SK-N-SH (cell line): ENCODE results near the gene ZNF587B. TPM values are rescaled to one million over a fixed set of nuclear protein-coding genes. Genes with fewer than 3 reads are reported as not detected.
"Not testable (repeated sequence)": the region's sequence is repeated elsewhere in the genome, so short reads cannot be mapped to it uniquely, and the experiment has no call there.

ENCODE experiments used
- CTCF ChIA-PET: fragments of 300-600, 350-600 bp; formaldehyde crosslinking; extraction: SDS; loops from one replicate; lab custom pipeline; 2021; lab: Yijun Ruan, JAX
- POLR2A ChIA-PET: fragments of 350-600 bp; sonication (Branson Sonifier 250); formaldehyde crosslinking; extraction: SDS; loops from one replicate; lab custom pipeline; 2020; ENCODE audit warnings: antibody characterized with exemption, inconsistent platforms; lab: Yijun Ruan, JAX
- DNase-seq: peaks from one replicate; pipeline ENCODE4 v3.0.0; 2012
- H2AFZ ChIP-seq: fragments of 200-600 bp; sonication (generic); 2 replicates; pipeline ENCODE4 v1.8.1; 2016; ENCODE audit warnings: antibody characterized with exemption, mild to moderate bottlenecking, low read depth
- H3F3A ChIP-seq: fragments of 200-600 bp; sonication (generic); replicated peaks from 2 replicates; pipeline ENCODE3; 2016; ENCODE audit warnings: antibody characterized with exemption, mild to moderate bottlenecking; ENCODE audit not compliant: insufficient read depth
- H3K27ac ChIP-seq, 2 experiments: fragments of 200-500 bp in 1 of 2; fragments of 200-600 bp in 1 of 2; sonication (Bioruptor generic) in 1 of 2; sonication (generic), shearing (Covaris generic) in 1 of 2; 2 replicates each; pipeline versions ENCODE4 v1.5.1 to v1.6.1; 2014 to 2016; ENCODE audit warnings: low read depth in 2 of 2, inconsistent platforms in 1 of 2, low read length in 1 of 2, mild to moderate bottlenecking in 1 of 2, mixed read lengths in 1 of 2
- H3K27me3 ChIP-seq: fragments of 200-600 bp; sonication (generic), shearing (Covaris generic); 2 replicates; pipeline ENCODE4 v1.6.1; 2016; ENCODE audit warnings: mixed run types; ENCODE audit not compliant: insufficient read depth
- H3K36me3 ChIP-seq, 2 experiments: fragments of 200-500 bp in 1 of 2; fragments of 200-600 bp in 1 of 2; sonication (Bioruptor generic) in 1 of 2; sonication (generic) in 1 of 2; replicated peaks in 1 of 2; 2 replicates each; pipeline versions ENCODE3 to v1.5.1; 2014 to 2016; ENCODE audit warnings: low read length in 1 of 2, mild to moderate bottlenecking in 1 of 2; ENCODE audit not compliant: insufficient read depth in 2 of 2, control insufficient read depth in 1 of 2
- H3K4me1 ChIP-seq, 2 experiments: fragments of 200-500 bp in 1 of 2; fragments of 200-600 bp in 1 of 2; sonication (Bioruptor generic) in 1 of 2; sonication (generic), shearing (Covaris generic) in 1 of 2; 2 replicates each; pipeline versions ENCODE4 v1.5.1 to v1.6.1; 2014 to 2016; ENCODE audit warnings: low read depth in 1 of 2, low read length in 1 of 2, mixed run types in 1 of 2; ENCODE audit not compliant: insufficient read depth in 2 of 2, control insufficient read depth in 1 of 2
- H3K4me2 ChIP-seq: fragments of 200-600 bp; sonication (generic), shearing (Covaris generic); 2 replicates; pipeline ENCODE4 v1.6.1; 2017; ENCODE audit warnings: mixed run types
- H3K4me3 ChIP-seq, 2 experiments: fragments of 200-500 bp in 1 of 2; fragments of 200-600 bp in 1 of 2; sonication (Bioruptor generic) in 1 of 2; sonication (generic), shearing (Covaris generic) in 1 of 2; 2 replicates each; pipeline versions ENCODE4 v1.5.1 to v1.8.1; 2014 to 2016; ENCODE audit warnings: low read depth in 2 of 2, inconsistent platforms in 1 of 2, low read length in 1 of 2, mild to moderate bottlenecking in 1 of 2, mixed read lengths in 1 of 2, moderate library complexity in 1 of 2
- H3K79me2 ChIP-seq: fragments of 200-600 bp; sonication (generic); 2 replicates; pipeline ENCODE4 v1.8.1; 2017; ENCODE audit warnings: mild to moderate bottlenecking; ENCODE audit not compliant: insufficient read depth
- H3K9ac ChIP-seq: fragments of 200-600 bp; sonication (generic); 2 replicates; pipeline ENCODE4 v1.6.1; 2017; ENCODE audit warnings: mixed run types
- H3K9me2 ChIP-seq: fragments of 200-600 bp; sonication (generic); 2 replicates; pipeline ENCODE4 v1.6.1; 2017; ENCODE audit warnings: mixed run types
- H3K9me3 ChIP-seq: fragments of 200-600 bp; sonication (generic); 2 replicates; pipeline ENCODE4 v1.6.1; 2017; ENCODE audit warnings: mixed run types, mild to moderate bottlenecking, moderate library complexity
- H4K20me1 ChIP-seq: fragments of 200-600 bp; sonication (generic); 2 replicates; pipeline ENCODE4 v1.6.1; 2017; ENCODE audit warnings: mild to moderate bottlenecking, mixed run types; ENCODE audit not compliant: insufficient read depth
- ELF1 ChIP-seq: IDR thresholded peaks from 2 replicates; pipeline ENCODE4 v1.4.0; 2012
- EP300 ChIP-seq, 2 experiments: IDR thresholded peaks; 2 replicates each; pipeline versions ENCODE4 v1.4.0 to v1.6.1; 2012; ENCODE audit warnings: borderline replicate concordance in 1 of 2, low read depth in 1 of 2, low read length in 1 of 2
- FOXJ3 ChIP-seq: sonication (generic); formaldehyde crosslinking; IDR thresholded peaks from 2 replicates; pipeline ENCODE4 v1.5.1; 2020; ENCODE audit warnings: mild to moderate bottlenecking, missing genetic modification reagents
- FOXM1 ChIP-seq: IDR thresholded peaks from 2 replicates; pipeline ENCODE4 v1.4.0; 2012; ENCODE audit warnings: low read depth, mild to moderate bottlenecking
- NFIC ChIP-seq: IDR thresholded peaks from 2 replicates; pipeline ENCODE4 v1.4.0; 2012; ENCODE audit warnings: borderline replicate concordance
- POLR2AphosphoS5 ChIP-seq: IDR thresholded peaks from 2 replicates; pipeline ENCODE4 v1.6.1; 2012; ENCODE audit warnings: low read depth, low read length
- RAD21 ChIP-seq: IDR thresholded peaks from 2 replicates; pipeline ENCODE4 v1.6.1; 2012; ENCODE audit warnings: mild to moderate bottlenecking, low read length
- RFX5 ChIP-seq: IDR thresholded peaks from 2 replicates; pipeline ENCODE4 v1.6.1; 2012; ENCODE audit warnings: mild to moderate bottlenecking, improper control_type of control experiment, low read length
- RXRA ChIP-seq: IDR thresholded peaks from 2 replicates; pipeline ENCODE4 v1.4.0; 2012; ENCODE audit warnings: low read depth, mild to moderate bottlenecking, borderline replicate concordance
- SIN3A ChIP-seq: IDR thresholded peaks from 2 replicates; pipeline ENCODE4 v1.6.1; 2012; ENCODE audit warnings: low read depth, mild to moderate bottlenecking, low read length, moderate library complexity, borderline replicate concordance
- TCF12 ChIP-seq: IDR thresholded peaks from 2 replicates; pipeline ENCODE4 v1.4.0; 2012
- TEAD4 ChIP-seq: IDR thresholded peaks from 2 replicates; pipeline ENCODE4 v1.4.0; 2012; ENCODE audit warnings: mild to moderate bottlenecking, borderline replicate concordance; ENCODE audit not compliant: insufficient read depth
- USF2 ChIP-seq: fragments of 150-350 bp; IDR thresholded peaks from 2 replicates; pipeline ENCODE4 v1.6.1; 2017; ENCODE audit warnings: antibody characterized with exemption, low read length, low read depth, borderline replicate concordance
- YY1 ChIP-seq: IDR thresholded peaks from 2 replicates; pipeline ENCODE4 v1.4.0; 2012; ENCODE audit warnings: low read depth, mild to moderate bottlenecking
- WGBS: methylation state at CpG from one replicate; pipeline ENCODE4 v1.1.6; 2017; ENCODE audit warnings: low lambda C conversion rate; 5-methylcytosine and 5-hydroxymethylcytosine counted together
- polyA plus RNA-seq, 3 experiments: library from polyadenylated mRNA; depleted of rRNA; stranded (reverse); fragments of >200 nt; gene quantifications; 2 replicates each; pipeline ENCODE4 v1.2.3, GENCODE V29; 2012
- TF ChIP-seq, protein P1 (sequence below): fragments of 150-350 bp; IDR thresholded peaks from 2 replicates; pipeline ENCODE4 v1.6.1; 2016; ENCODE audit warnings: mild to moderate bottlenecking, low read depth, low read length
- TF ChIP-seq, protein P2 (sequence below): IDR thresholded peaks from 2 replicates; pipeline ENCODE4; 2012

Gene ZNF587B
- polyA plus RNA-seq, 1 of the 3 experiments (the other 2 are of a cell fraction), result 2.4 TPM

- POLR2A ChIA-PET, result no interaction called here
- WGBS, result 98% methylated on average over 4 of the region's 7 CpGs
- no peaks in the 10 kb centered on the region for H3K4me1 ChIP-seq
Measured at GRCh38 chr19:57867868-57868492, 37.9 kb downstream of the ZNF587B start.

DNA sequence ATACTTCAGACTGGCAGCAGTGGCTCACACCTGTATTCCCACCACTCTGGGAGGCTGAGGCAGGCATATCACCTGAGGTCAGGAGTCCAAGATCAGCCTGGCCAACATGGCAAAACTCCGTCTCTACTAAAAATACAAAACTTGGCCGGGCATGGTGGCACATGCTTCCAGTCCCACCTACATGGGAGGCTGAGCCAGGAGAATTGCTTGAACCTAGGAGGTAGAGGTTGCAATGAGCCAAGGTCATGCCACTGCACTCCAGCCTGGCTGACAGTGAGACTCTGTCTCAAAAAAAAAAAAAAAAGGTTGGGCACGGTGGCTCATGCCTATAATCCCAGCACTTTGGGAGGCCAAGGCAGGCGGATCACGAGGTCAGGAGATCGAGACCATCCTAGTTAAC is 39.6 kb downstream of the ZNF587B start:
- H3K27ac ChIP-seq, H3K4me2 ChIP-seq, H3K27me3 ChIP-seq, POLR2A ChIA-PET, DNase-seq, H3K9ac ChIP-seq, H3K9me2 ChIP-seq, H2AFZ ChIP-seq, H4K20me1 ChIP-seq, H3K4me1 ChIP-seq, H3K4me3 ChIP-seq, CTCF ChIA-PET, H3K79me2 ChIP-seq, H3F3A ChIP-seq: not testable (repeated sequence)
- Histone ChIP-seq H3K9me3 (0 out of 2 replicates have a peak, but pooled peaks cover 15% of the 10 kb centered on the region), H3K36me3 (peaks cover 15 to 47% of the 10 kb centered on the region in 2 experiments)
- WGBS, result 99% methylated on average over 6 of the region's 6 CpGs

More at GRCh38 chr19:57867868-57868492, 37.9 kb downstream of the ZNF587B start:
- Histone ChIP-seq H3K79me2 (peaks cover 6% of the 10 kb centered on the region; the same call in 1 of the 2 replicates), H3K36me3 (peaks cover 17 to 57% of the 10 kb centered on the region in 2 experiments), H4K20me1 (no peaks in the 10 kb centered on the region), H3K9me2 (no peaks in the 10 kb centered on the region), H2AFZ (no peak overlapping the region), H3K27ac (no peak overlapping the region), H3F3A (peaks cover 7% of the 10 kb centered on the region), H3K9me3 (0 out of 2 replicates have a peak, but pooled peaks cover 10% of the 10 kb centered on the region), H3K9ac (no peak overlapping the region), H3K27me3 (no peaks in the 10 kb centered on the region), H3K4me3 (no peak overlapping the region; a peak in 1 of 4 replicates), H3K4me2 (no peak overlapping the region)
- TF ChIP-seq FOXM1, result no peak
- no peak for TF ChIP-seq FOXJ3 (CRISPR knock-in tag)
- TF ChIP-seq SIN3A, result no peak
- TF ChIP-seq, protein P1, sequence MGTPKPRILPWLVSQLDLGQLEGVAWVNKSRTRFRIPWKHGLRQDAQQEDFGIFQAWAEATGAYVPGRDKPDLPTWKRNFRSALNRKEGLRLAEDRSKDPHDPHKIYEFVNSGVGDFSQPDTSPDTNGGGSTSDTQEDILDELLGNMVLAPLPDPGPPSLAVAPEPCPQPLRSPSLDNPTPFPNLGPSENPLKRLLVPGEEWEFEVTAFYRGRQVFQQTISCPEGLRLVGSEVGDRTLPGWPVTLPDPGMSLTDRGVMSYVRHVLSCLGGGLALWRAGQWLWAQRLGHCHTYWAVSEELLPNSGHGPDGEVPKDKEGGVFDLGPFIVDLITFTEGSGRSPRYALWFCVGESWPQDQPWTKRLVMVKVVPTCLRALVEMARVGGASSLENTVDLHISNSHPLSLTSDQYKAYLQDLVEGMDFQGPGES, result no peak
- TF ChIP-seq RAD21, result no peak
- no peak for TF ChIP-seq RXRA
- no peak for TF ChIP-seq YY1
- TF ChIP-seq ELF1, result no peak
- no peak for TF ChIP-seq RFX5
- no peak for TF ChIP-seq NFIC
- no peak for TF ChIP-seq POLR2AphosphoS5
- no peak for TF ChIP-seq TCF12
- TF ChIP-seq TEAD4, result no peak
- TF ChIP-seq, protein P2, sequence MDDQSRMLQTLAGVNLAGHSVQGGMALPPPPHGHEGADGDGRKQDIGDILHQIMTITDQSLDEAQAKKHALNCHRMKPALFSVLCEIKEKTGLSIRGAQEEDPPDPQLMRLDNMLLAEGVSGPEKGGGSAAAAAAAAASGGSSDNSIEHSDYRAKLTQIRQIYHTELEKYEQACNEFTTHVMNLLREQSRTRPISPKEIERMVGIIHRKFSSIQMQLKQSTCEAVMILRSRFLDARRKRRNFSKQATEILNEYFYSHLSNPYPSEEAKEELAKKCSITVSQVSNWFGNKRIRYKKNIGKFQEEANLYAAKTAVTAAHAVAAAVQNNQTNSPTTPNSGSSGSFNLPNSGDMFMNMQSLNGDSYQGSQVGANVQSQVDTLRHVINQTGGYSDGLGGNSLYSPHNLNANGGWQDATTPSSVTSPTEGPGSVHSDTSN, result no peak
- no peak for TF ChIP-seq EP300 (IDR thresholded peaks at IDR 0.05; ENCODE audit: borderline replicate concordance in 1 of 2, low read depth in 1 of 2, low read length in 1 of 2)
- no peak for TF ChIP-seq USF2
- CTCF ChIA-PET, result no interaction called here
- DNase-seq, result no peak
